Hematopoietic multipotent progenitor cell (in vitro differentiated cells): ENCODE data around the gene POGZ. TPM values are rescaled to one million over a fixed set of nuclear protein-coding genes. Genes with fewer than 3 reads are reported as not detected.
A peak's percentile ranks its signal among the peaks of the same experiment; 100 is the strongest.
"Not testable (repeated sequence)": the region's sequence is repeated elsewhere in the genome, so short reads cannot be mapped to it uniquely, and the experiment has no call there.

Experiments
- DNase-seq, 3 donors: peaks; one replicate each; pipeline ENCODE4 v3.0.0-alpha.2; 2011 to 2015; ENCODE audit warnings: low read depth in 2 of 3, low spot score in 2 of 3
- total RNA-seq: library from RNA; depleted of rRNA; stranded (reverse); fragments of >200 nt; gene quantifications from one replicate; pipeline ENCODE4 v1.2.3, GENCODE V29; 2012

POGZ gene
- total RNA-seq, 1 donor: 53.3 TPM

- DNase-seq: no peak
Observed at GRCh38 chr1:151478923-151479322, 19.6 kb upstream of the POGZ start.

GRCh38 chr1:151478140-151478812, 19.0 kb upstream of the POGZ start:
- DNase-seq: no peak

GRCh38 chr1:151477066-151477465, 17.8 kb upstream of the POGZ start:
- DNase-seq: no peak

GRCh38 chr1:151476083-151476482, 16.8 kb upstream of the POGZ start:
- DNase-seq: peak in 1 of 3 donors; percentile 13

- DNase-seq: no peak
Observed at GRCh38 chr1:151475175-151475574, 15.9 kb upstream of the POGZ start.

GRCh38 chr1:151474745-151475144, 15.5 kb upstream of the POGZ start:
- DNase-seq: no peak

- peak; percentile 14 to 55 (median 47) for DNase-seq
Observed at GRCh38 chr1:151472856-151473731, 13.8 kb upstream of the POGZ start.

GRCh38 chr1:151465026-151465425, 5.7 kb upstream of the POGZ start:
- DNase-seq: no peak

GRCh38 chr1:151461694-151462093, 2.4 kb upstream of the POGZ start:
- no peak for DNase-seq

- peak; percentile 38 to 73 (median 62) for DNase-seq
Observed at GRCh38 chr1:151458802-151459330, 428 bp downstream of the POGZ start.

GRCh38 chr1:151457911-151458801, 1.1 kb downstream of the POGZ start:
- peak; percentile 37 to 68 (median 63) for DNase-seq

- DNase-seq: no peak
Observed at GRCh38 chr1:151455966-151456365, 3.3 kb downstream of the POGZ start.

- no peak for DNase-seq
Observed at GRCh38 chr1:151455231-151455630, 4.1 kb downstream of the POGZ start.

- no peak for DNase-seq
Observed at GRCh38 chr1:151447696-151448095, 11.6 kb downstream of the POGZ start.

- DNase-seq: no peak
Observed at GRCh38 chr1:151444783-151445177, 14.5 kb downstream of the POGZ start.

- peak; percentile 43 to 86 (median 75) for DNase-seq
Observed at GRCh38 chr1:151443846-151444782, 15.2 kb downstream of the POGZ start.

GRCh38 chr1:151437396-151437795, 21.9 kb downstream of the POGZ start:
- DNase-seq: not testable (repeated sequence)

- DNase-seq: no peak
Observed at GRCh38 chr1:151436985-151437384, 22.3 kb downstream of the POGZ start.

GRCh38 chr1:151435174-151435573, 24.1 kb downstream of the POGZ start:
- DNase-seq: no peak

GRCh38 chr1:151433827-151434226, 25.5 kb downstream of the POGZ start:
- DNase-seq: not testable (repeated sequence)
